Neural cell (in vitro differentiated cells): ENCODE measurements around the gene FARSA. TPM values are rescaled to one million over a fixed set of nuclear protein-coding genes. Genes with fewer than 3 reads are reported as not detected.

Experiments
- H2AFZ ChIP-seq: fragments of 200-600, 300-800 bp; sonication (generic), shearing (Covaris generic); 2 replicates; pipeline ENCODE4 v1.6.0; 2014; ENCODE audit warnings: low read depth, mild to moderate bottlenecking, antibody characterized with exemption, low read length, moderate library complexity
- H3F3A ChIP-seq: fragments of 200-600 bp; shearing (Covaris generic); 2 replicates; pipeline ENCODE4 v1.6.1; 2016; ENCODE audit warnings: mild to moderate bottlenecking, moderate library complexity, mixed read lengths, antibody characterized with exemption, low read length; ENCODE audit not compliant: insufficient read depth, poor library complexity, severe bottlenecking
- H3K27ac ChIP-seq: fragments of 200-600, 300-800 bp; sonication (generic), shearing (Covaris generic); 2 replicates; pipeline ENCODE4 v1.5.1; 2014; ENCODE audit warnings: mild to moderate bottlenecking, low read length, moderate library complexity
- H3K27me3 ChIP-seq: fragments of 300-800, 200-600 bp; sonication (generic), shearing (Covaris generic); 2 replicates; pipeline ENCODE4 v1.6.0; 2014; ENCODE audit warnings: mild to moderate bottlenecking, low read depth, low read length, moderate library complexity; ENCODE audit not compliant: insufficient read depth
- H3K36me3 ChIP-seq: fragments of 300-800, 200-600 bp; sonication (generic), shearing (Covaris generic); 2 replicates; pipeline ENCODE4 v1.5.1; 2014; ENCODE audit warnings: mild to moderate bottlenecking, antibody characterized with exemption, low read length, moderate library complexity; ENCODE audit not compliant: insufficient read depth
- H3K4me2 ChIP-seq: fragments of 300-800, 200-600 bp; sonication (generic), shearing (Covaris generic); 2 replicates; pipeline ENCODE4 v1.6.0; 2014; ENCODE audit warnings: mild to moderate bottlenecking, low read length
- H3K4me3 ChIP-seq: fragments of 300-800, 200-600 bp; sonication (generic), shearing (Covaris generic); 2 replicates; pipeline ENCODE4 v1.5.1; 2014; ENCODE audit warnings: mild to moderate bottlenecking, low read length, moderate library complexity
- H3K79me2 ChIP-seq: fragments of 200-600 bp; shearing (Covaris generic); replicated peaks from 2 replicates; pipeline ENCODE4 v1.6.0; 2014; ENCODE audit warnings: mild to moderate bottlenecking, low read length, moderate library complexity; ENCODE audit not compliant: insufficient read depth
- H3K9ac ChIP-seq: fragments of 300-800, 200-600 bp; sonication (generic), shearing (Covaris generic); 2 replicates; pipeline ENCODE4 v1.6.1; 2016; ENCODE audit warnings: mild to moderate bottlenecking, low read length, mixed read lengths
- H3K9me2 ChIP-seq: fragments of 200-600 bp; shearing (Covaris generic); 2 replicates; pipeline ENCODE4 v1.6.1; 2016; ENCODE audit warnings: mild to moderate bottlenecking, low read length, mixed read lengths; ENCODE audit not compliant: insufficient read depth
- H3K9me3 ChIP-seq: fragments of 200-600, 300-800 bp; sonication (generic), shearing (Covaris generic); 2 replicates; pipeline ENCODE4 v1.6.1; 2016; ENCODE audit warnings: mild to moderate bottlenecking, mixed run types, low read length, moderate library complexity, mixed read lengths
- H4K20me1 ChIP-seq: fragments of 200-600 bp; shearing (Covaris generic); 2 replicates; pipeline ENCODE4 v1.6.1; 2016; ENCODE audit warnings: mild to moderate bottlenecking, mixed run types; ENCODE audit not compliant: insufficient read depth
- CTCF ChIP-seq: fragments of 450-650 bp; IDR thresholded peaks from 2 replicates; pipeline ENCODE4 v1.5.1; 2014; ENCODE audit warnings: antibody characterized with exemption, mild to moderate bottlenecking, moderate library complexity; ENCODE audit not compliant: poor library complexity, severe bottlenecking
- EP300 ChIP-seq: fragments of 450-650 bp; conservative IDR thresholded peaks from 2 replicates; pipeline ENCODE4 v1.6.1; 2014; ENCODE audit warnings: antibody characterized with exemption, mild to moderate bottlenecking, moderate library complexity; ENCODE audit not compliant: poor library complexity, severe bottlenecking
- EZH2 ChIP-seq: fragments of 200-600, 300-800 bp; shearing (Covaris generic), sonication (generic); IDR thresholded peaks from 2 replicates; pipeline ENCODE4 v1.6.1; 2014; ENCODE audit warnings: antibody characterized with exemption, low read length, borderline replicate concordance, mild to moderate bottlenecking; ENCODE audit not compliant: insufficient read depth, poor library complexity, severe bottlenecking
- MXI1 ChIP-seq: fragments of 450-650 bp; conservative IDR thresholded peaks from 2 replicates; pipeline ENCODE4 v1.6.1; 2014; ENCODE audit warnings: antibody characterized with exemption, mild to moderate bottlenecking; ENCODE audit not compliant: poor library complexity, severe bottlenecking
- POLR2AphosphoS5 ChIP-seq: IDR thresholded peaks from 2 replicates; pipeline ENCODE4 v1.6.1; 2012
- RAD21 ChIP-seq: fragments of 450-650 bp; conservative IDR thresholded peaks from 2 replicates; pipeline ENCODE4 v1.6.1; 2014; ENCODE audit warnings: antibody characterized with exemption, mild to moderate bottlenecking, moderate library complexity
- REST ChIP-seq: IDR thresholded peaks from 2 replicates; pipeline ENCODE4 v1.6.1; 2012; ENCODE audit warnings: borderline replicate concordance
- SMC3 ChIP-seq: fragments of 450-650 bp; conservative IDR thresholded peaks from 2 replicates; pipeline ENCODE4 v1.6.1; 2014; ENCODE audit warnings: antibody characterized with exemption, mild to moderate bottlenecking, moderate library complexity; ENCODE audit not compliant: poor library complexity
- TAF1 ChIP-seq: IDR thresholded peaks from 2 replicates; pipeline ENCODE4 v1.6.1; 2012; ENCODE audit warnings: low read depth
- polyA plus RNA-seq: library from polyadenylated mRNA; depleted of rRNA; stranded (reverse); fragments of >200 nt; gene quantifications from 2 replicates; pipeline ENCODE4 v1.2.3, GENCODE V29; 2014

FARSA gene
- polyA plus RNA-seq, 1 donor from 2014 or later, result 47.6 TPM

- Histone ChIP-seq H3K4me2 (no peak overlapping the region), H4K20me1 (no peaks in the 10 kb centered on the region)
Observed at GRCh38 chr19:12940897-12941296, 7.4 kb upstream of the FARSA start.

GRCh38 chr19:12939975-12940423, 6.5 kb upstream of the FARSA start:
- H3K9me2 ChIP-seq, result no peaks in the 10 kb centered on the region
- no peaks in the 10 kb centered on the region for H3K27me3 ChIP-seq
- H3K4me2 ChIP-seq, result peak overlapping the region; percentile 92
- H3K9ac ChIP-seq, result peak overlapping the region; percentile 87
- peaks cover 5% of the 10 kb centered on the region for H3F3A ChIP-seq
- H4K20me1 ChIP-seq, result no peaks in the 10 kb centered on the region
- no peak overlapping the region for H2AFZ ChIP-seq
- H3K27ac ChIP-seq, result no peak overlapping the region
- H3K4me3 ChIP-seq, result peak overlapping the region; percentile 97
- peaks cover 22% of the 10 kb centered on the region for H3K79me2 ChIP-seq
- no peaks in the 10 kb centered on the region for H3K9me3 ChIP-seq
- H3K36me3 ChIP-seq, result no peaks in the 10 kb centered on the region
- no peak for TF ChIP-seq CTCF
- no peak for TF ChIP-seq TAF1
- no peak for TF ChIP-seq MXI1
- TF ChIP-seq REST, result no peak
- no peak for TF ChIP-seq EZH2
- TF ChIP-seq SMC3, result no peak

More at GRCh38 chr19:12940897-12941296, 7.4 kb upstream of the FARSA start:
- Histone ChIP-seq H3F3A (peaks cover 5% of the 10 kb centered on the region), H3K9me2 (no peaks in the 10 kb centered on the region), H3K4me3 (no peak overlapping the region), H3K27me3 (no peaks in the 10 kb centered on the region), H3K9me3 (no peaks in the 10 kb centered on the region), H3K27ac (no peak overlapping the region), H2AFZ (no peak overlapping the region), H3K36me3 (no peaks in the 10 kb centered on the region), H3K79me2 (peaks cover 22% of the 10 kb centered on the region), H3K9ac (no peak overlapping the region)
- TF ChIP-seq POLR2AphosphoS5, result no peak
- no peak for TF ChIP-seq REST
- TF ChIP-seq TAF1, result no peak
- TF ChIP-seq CTCF, result no peak
- TF ChIP-seq EZH2, result no peak
- TF ChIP-seq MXI1, result no peak
- no peak for TF ChIP-seq EP300
- no peak for TF ChIP-seq RAD21
- TF ChIP-seq SMC3, result no peak
